ENCODE data around the gene PIK3CD.

DNA sequence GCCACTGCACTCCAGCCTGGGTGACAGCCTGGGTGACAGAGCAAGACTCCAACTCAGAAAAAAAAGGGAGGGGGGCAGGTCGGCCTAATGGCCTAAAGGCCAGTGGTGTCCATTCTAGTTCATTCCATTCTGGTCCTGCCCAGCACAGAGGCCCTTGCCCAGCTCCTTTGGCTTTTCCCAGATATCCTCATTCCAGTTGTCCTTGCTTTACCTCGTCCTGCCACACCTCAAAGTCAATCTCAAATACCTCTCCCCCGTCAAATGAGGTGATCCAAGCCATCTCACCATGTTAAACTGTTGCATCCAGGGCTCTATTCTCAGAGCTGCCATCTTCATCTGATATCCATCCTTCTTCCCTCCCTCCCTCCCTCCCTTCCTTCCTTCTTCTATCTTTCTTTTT, 19.9 kb upstream of the PIK3CD start:
- TF ChIP-seq, protein P1, sequence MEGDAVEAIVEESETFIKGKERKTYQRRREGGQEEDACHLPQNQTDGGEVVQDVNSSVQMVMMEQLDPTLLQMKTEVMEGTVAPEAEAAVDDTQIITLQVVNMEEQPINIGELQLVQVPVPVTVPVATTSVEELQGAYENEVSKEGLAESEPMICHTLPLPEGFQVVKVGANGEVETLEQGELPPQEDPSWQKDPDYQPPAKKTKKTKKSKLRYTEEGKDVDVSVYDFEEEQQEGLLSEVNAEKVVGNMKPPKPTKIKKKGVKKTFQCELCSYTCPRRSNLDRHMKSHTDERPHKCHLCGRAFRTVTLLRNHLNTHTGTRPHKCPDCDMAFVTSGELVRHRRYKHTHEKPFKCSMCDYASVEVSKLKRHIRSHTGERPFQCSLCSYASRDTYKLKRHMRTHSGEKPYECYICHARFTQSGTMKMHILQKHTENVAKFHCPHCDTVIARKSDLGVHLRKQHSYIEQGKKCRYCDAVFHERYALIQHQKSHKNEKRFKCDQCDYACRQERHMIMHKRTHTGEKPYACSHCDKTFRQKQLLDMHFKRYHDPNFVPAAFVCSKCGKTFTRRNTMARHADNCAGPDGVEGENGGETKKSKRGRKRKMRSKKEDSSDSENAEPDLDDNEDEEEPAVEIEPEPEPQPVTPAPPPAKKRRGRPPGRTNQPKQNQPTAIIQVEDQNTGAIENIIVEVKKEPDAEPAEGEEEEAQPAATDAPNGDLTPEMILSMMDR (IDR thresholded peaks at IDR 0.05), result no peak
- TF ChIP-seq POLR2A (IDR thresholded peaks at IDR 0.05) (no peak), POLR2AphosphoS5 (IDR thresholded peaks at IDR 0.05; ENCODE audit: insufficient read depth in 1 of 2, low read depth in 1 of 2) (no peak)

Measured in vagina (tissue), 2 donors.